ENCODE data around the gene PER1. TPM values are rescaled to one million over a fixed set of nuclear protein-coding genes. Genes with fewer than 3 reads are reported as not detected.

The PER1 gene
- total RNA-seq, 1 experiment from 2014 or later: 36.5 TPM

DNA sequence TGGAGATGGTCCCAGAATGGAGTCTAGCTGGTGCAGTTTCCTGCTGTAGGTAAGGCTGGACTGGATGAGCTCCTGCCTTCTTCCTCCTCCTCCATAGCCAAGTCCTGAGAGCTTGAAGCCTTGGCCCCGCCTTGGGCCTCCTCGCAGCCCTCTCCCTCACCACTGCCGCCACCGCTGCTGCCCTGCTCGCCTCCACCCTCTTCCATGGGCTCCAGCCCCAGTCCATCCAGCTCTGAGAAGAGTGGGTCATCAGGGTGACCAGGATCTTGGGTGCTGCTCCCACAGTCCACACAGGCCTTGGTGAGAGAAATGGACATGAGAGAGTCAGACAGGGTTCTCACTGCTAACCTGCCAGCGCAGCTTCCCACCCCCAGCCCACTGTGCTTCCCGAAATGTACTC lies 11.2 kb downstream of the PER1 start:
- no peak for DNase-seq
- H3K9me3 Mint-ChIP-seq: no peaks in the 10 kb centered on the region
- no peak overlapping the region for H2BK20ac ChIP-seq (ENCODE audit: low read depth, low read length, poor library complexity, severe bottlenecking)
- H2BK15ac ChIP-seq (ENCODE audit: low read depth, low read length): no peak overlapping the region
- no peak overlapping the region for H2BK5ac ChIP-seq (ENCODE audit: insufficient read length, low read length)
- H3K27me3 Mint-ChIP-seq (ENCODE audit: low read depth): peaks cover 3% of the 10 kb centered on the region; the same call in 1 of the 2 replicates
- no peak overlapping the region for H3K27ac Mint-ChIP-seq
- no peak overlapping the region for H4K8ac ChIP-seq (replicated peaks; ENCODE audit: insufficient read length, low read depth, low read length)
- H4K5ac ChIP-seq (ENCODE audit: insufficient read length, low read depth, low read length): no peak overlapping the region
- H2BK120ac ChIP-seq (ENCODE audit: low read depth, low read length, poor library complexity, severe bottlenecking): no peak overlapping the region
- no peak overlapping the region for H3K23ac ChIP-seq (ENCODE audit: insufficient read length, low read depth, low read length)
- no peak overlapping the region for H3K4me3 Mint-ChIP-seq
- peaks cover 14 to 55% (median 31%) of the 10 kb centered on the region in 3 experiments for H3K36me3 Mint-ChIP-seq (ENCODE audit: insufficient read depth in 1 of 3, low read depth in 3 of 3)
- no peak overlapping the region for H2AK5ac ChIP-seq (ENCODE audit: insufficient read length, low read length)
- H3K79me1 ChIP-seq (ENCODE audit: insufficient read depth, low read depth, low read length, poor library complexity, severe bottlenecking): no peaks in the 10 kb centered on the region
- no peak overlapping the region for H4K91ac ChIP-seq (ENCODE audit: insufficient read length, low read depth, low read length)
- H2BK12ac ChIP-seq (ENCODE audit: insufficient read length, low read depth, low read length): no peak overlapping the region
- H3K9ac ChIP-seq (ENCODE audit: extremely low read depth, insufficient read length, low read length): no peak overlapping the region
- peaks cover 8% of the 10 kb centered on the region for H3K23me2 ChIP-seq (ENCODE audit: insufficient read length, low read depth, low read length, poor library complexity, severe bottlenecking)
- H3K56ac ChIP-seq (ENCODE audit: insufficient read length, low read depth, low read length): no peak overlapping the region
- no peaks in the 10 kb centered on the region for H3K9me3 ChIP-seq (ENCODE audit: control insufficient read depth, low read depth, low read length)
- H3K27ac ChIP-seq (ENCODE audit: insufficient read length, low read depth, low read length): no peak overlapping the region
- peaks cover 2 to 3% of the 10 kb centered on the region in 2 experiments; a peak in 1 of 4 replicates for H3K4me1 Mint-ChIP-seq
- no peak overlapping the region for H3K14ac ChIP-seq (ENCODE audit: insufficient read depth, low read length)
- no peak overlapping the region for H3K18ac ChIP-seq (ENCODE audit: insufficient read length, low read depth, low read length)
- no peak overlapping the region for H3K4ac ChIP-seq (ENCODE audit: low read depth, low read length)
- no peaks in the 10 kb centered on the region for H3K27me3 ChIP-seq (ENCODE audit: insufficient read depth, low read length)
- no CpG with 5 or more reads among the region's 7 CpGs for WGBS (ENCODE audit: extremely low coverage, insufficient read length, low lambda C conversion rate)
- no peaks in the 10 kb centered on the region for H3K79me2 ChIP-seq (ENCODE audit: insufficient read depth, low read length)
- no peaks in the 10 kb centered on the region for H3K4me1 ChIP-seq (ENCODE audit: insufficient read depth, low read length)
- H2AFZ ChIP-seq (ENCODE audit: low read length): no peak overlapping the region
- no peaks in the 10 kb centered on the region for H4K20me1 ChIP-seq (ENCODE audit: control insufficient read depth, insufficient read depth, insufficient read length)
- H3K4me2 ChIP-seq (ENCODE audit: insufficient read depth, insufficient read length, low read length): no peak overlapping the region
- TF ChIP-seq, protein P1, sequence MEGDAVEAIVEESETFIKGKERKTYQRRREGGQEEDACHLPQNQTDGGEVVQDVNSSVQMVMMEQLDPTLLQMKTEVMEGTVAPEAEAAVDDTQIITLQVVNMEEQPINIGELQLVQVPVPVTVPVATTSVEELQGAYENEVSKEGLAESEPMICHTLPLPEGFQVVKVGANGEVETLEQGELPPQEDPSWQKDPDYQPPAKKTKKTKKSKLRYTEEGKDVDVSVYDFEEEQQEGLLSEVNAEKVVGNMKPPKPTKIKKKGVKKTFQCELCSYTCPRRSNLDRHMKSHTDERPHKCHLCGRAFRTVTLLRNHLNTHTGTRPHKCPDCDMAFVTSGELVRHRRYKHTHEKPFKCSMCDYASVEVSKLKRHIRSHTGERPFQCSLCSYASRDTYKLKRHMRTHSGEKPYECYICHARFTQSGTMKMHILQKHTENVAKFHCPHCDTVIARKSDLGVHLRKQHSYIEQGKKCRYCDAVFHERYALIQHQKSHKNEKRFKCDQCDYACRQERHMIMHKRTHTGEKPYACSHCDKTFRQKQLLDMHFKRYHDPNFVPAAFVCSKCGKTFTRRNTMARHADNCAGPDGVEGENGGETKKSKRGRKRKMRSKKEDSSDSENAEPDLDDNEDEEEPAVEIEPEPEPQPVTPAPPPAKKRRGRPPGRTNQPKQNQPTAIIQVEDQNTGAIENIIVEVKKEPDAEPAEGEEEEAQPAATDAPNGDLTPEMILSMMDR (conservative IDR thresholded peaks at IDR 0.05): no peak
- H3T11ph ChIP-seq (ENCODE audit: low read length): no peak overlapping the region
